ENCODE results near the gene MYB. TPM values are rescaled to one million over a fixed set of nuclear protein-coding genes. Genes with fewer than 3 reads are reported as not detected.

The MYB gene
- total and polyA plus RNA-seq, 2 of the 8 experiments (the other 6 are each of a cell fraction or from before 2014, with no cell fraction given), result 4.0 to 7.6 TPM

DNA sequence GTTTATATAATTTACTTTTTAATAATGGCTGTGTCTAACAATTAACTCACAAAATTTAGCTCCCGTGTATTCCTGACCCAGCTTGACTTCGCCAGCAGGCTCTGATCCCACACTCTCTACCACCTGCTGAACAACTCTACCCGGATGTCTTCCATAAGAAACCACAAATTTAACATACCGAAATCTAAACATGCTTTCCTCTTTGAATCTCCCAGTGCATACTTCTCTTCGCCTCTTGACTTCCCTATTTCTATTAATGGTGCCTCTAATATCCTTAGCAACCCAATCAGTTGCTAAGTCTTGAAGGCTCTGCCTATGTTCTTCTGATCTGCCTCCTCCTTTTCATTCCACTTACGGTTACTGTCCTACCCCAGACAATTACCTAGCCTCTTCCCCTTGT lies 4.6 kb upstream of the MYB start:
- Histone ChIP-seq H3K36me3 (ENCODE audit: control insufficient read depth in 2 of 4, insufficient read depth in 4 of 4, low read length in 3 of 4) (no peaks in the 10 kb centered on the region), H2AFZ (ENCODE audit: low read length) (no peak overlapping the region), H3K79me2 (ENCODE audit: control insufficient read depth in 1 of 2, insufficient read depth in 2 of 2, low read length in 2 of 2) (no peaks in the 10 kb centered on the region), H2BK20ac (ENCODE audit: low read length) (no peak overlapping the region), H3K4ac (replicated peaks; ENCODE audit: insufficient read length, low read depth, low read length) (no peak overlapping the region), H4K5ac (ENCODE audit: insufficient read length, low read depth, low read length) (no peak overlapping the region), H3K9me3 (ENCODE audit: insufficient read depth in 2 of 2, low read depth in 1 of 2, low read length in 1 of 2) (no peaks in the 10 kb centered on the region), H3K79me1 (ENCODE audit: low read depth, low read length) (no peaks in the 10 kb centered on the region), H2BK12ac (ENCODE audit: low read depth, low read length) (no peak overlapping the region), H3K4me1 (replicated peaks in 1 of 4; ENCODE audit: control insufficient read depth in 3 of 4, insufficient read depth in 4 of 4, low read length in 3 of 4) (peaks cover 0 to 3% (median 0%) of the 10 kb centered on the region in 4 experiments; a peak in 1 of 7 replicates), H3K18ac (ENCODE audit: extremely low read depth, low read length) (no peak overlapping the region), H4K8ac (ENCODE audit: extremely low read depth, insufficient read depth, low read length) (no peak overlapping the region), H2BK120ac (replicated peaks; ENCODE audit: low read depth, low read length) (no peak overlapping the region), H2AK5ac (ENCODE audit: low read depth, low read length) (no peak overlapping the region), H3K56ac (replicated peaks; ENCODE audit: insufficient read length, low read depth, low read length) (no peak overlapping the region), H2BK5ac (ENCODE audit: low read depth, low read length) (no peak overlapping the region), H2BK15ac (ENCODE audit: low read length) (no peak overlapping the region), H3K14ac (ENCODE audit: insufficient read length) (no peak overlapping the region), H3K27me3 (replicated peaks in 1 of 4; ENCODE audit: control insufficient read depth in 3 of 4, extremely low read depth in 1 of 4, insufficient read depth in 3 of 4, low read length in 3 of 4) (peaks cover 0 to under 1% (median 0%) of the 10 kb centered on the region in 4 experiments; a peak in 2 of 7 replicates), H3K4me2 (ENCODE audit: insufficient read depth in 1 of 2, low read depth in 2 of 2, low read length in 2 of 2) (no peak overlapping the region), H4K20me1 (replicated peaks in 1 of 2; ENCODE audit: control insufficient read depth in 1 of 2, insufficient read depth in 2 of 2, low read length in 2 of 2) (no peaks in the 10 kb centered on the region), H3K4me3 (ENCODE audit: extremely low read depth in 1 of 4, insufficient read depth in 2 of 4, low read depth in 3 of 4, low read length in 4 of 4) (no peak overlapping the region), H3K27ac (ENCODE audit: low read depth, low read length) (no peak overlapping the region), H3K23me2 (ENCODE audit: low read depth, low read length) (peaks cover 6% of the 10 kb centered on the region; the same call in 1 of the 2 replicates), H4K91ac (replicated peaks; ENCODE audit: insufficient read length, low read length) (no peak overlapping the region), H3K9ac (replicated peaks in 1 of 4; ENCODE audit: extremely low read depth in 1 of 4, low read depth in 3 of 4, low read length in 3 of 4) (no peak overlapping the region), H3K23ac (ENCODE audit: insufficient read length) (no peak overlapping the region)
- TF ChIP-seq CHD2 (IDR thresholded peaks at IDR 0.05; ENCODE audit: low read length), result no peak
- TF ChIP-seq BACH1 (IDR thresholded peaks at IDR 0.05; ENCODE audit: low read length), result no peak
- TF ChIP-seq POLR2A (IDR thresholded peaks at IDR 0.05; ENCODE audit: control extremely low read depth in 1 of 2, low read depth in 2 of 2, low read length in 2 of 2), result no peak
- no peak for TF ChIP-seq POU5F1 (IDR thresholded peaks at IDR 0.05; ENCODE audit: low read depth, low read length)
- TF ChIP-seq, protein P1, sequence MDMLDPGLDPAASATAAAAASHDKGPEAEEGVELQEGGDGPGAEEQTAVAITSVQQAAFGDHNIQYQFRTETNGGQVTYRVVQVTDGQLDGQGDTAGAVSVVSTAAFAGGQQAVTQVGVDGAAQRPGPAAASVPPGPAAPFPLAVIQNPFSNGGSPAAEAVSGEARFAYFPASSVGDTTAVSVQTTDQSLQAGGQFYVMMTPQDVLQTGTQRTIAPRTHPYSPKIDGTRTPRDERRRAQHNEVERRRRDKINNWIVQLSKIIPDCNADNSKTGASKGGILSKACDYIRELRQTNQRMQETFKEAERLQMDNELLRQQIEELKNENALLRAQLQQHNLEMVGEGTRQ (IDR thresholded peaks at IDR 0.05; ENCODE audit: low read length), result no peak
- TF ChIP-seq SAP30 (IDR thresholded peaks at IDR 0.05; ENCODE audit: insufficient read depth, insufficient replicate concordance, low read length), result no peak
- TF ChIP-seq RXRA (IDR thresholded peaks at IDR 0.05; ENCODE audit: insufficient read depth, low read depth, low read length), result no peak
- TF ChIP-seq PHF8 (conservative IDR thresholded peaks at IDR 0.05; ENCODE audit: low read depth, low read length), result no peak
- no peak for TF ChIP-seq TAF7 (optimal IDR thresholded peaks at IDR 0.05; ENCODE audit: borderline replicate concordance, low read depth, low read length)
- no peak for TF ChIP-seq GABPA (IDR thresholded peaks at IDR 0.05; ENCODE audit: borderline replicate concordance, insufficient read depth, low read length)
- TF ChIP-seq KDM4A (IDR thresholded peaks at IDR 0.05; ENCODE audit: low read depth, low read length, severe bottlenecking), result no peak
- no peak for TF ChIP-seq HDAC2 (IDR thresholded peaks at IDR 0.05; ENCODE audit: borderline replicate concordance in 1 of 2, low read depth in 2 of 2, low read length in 2 of 2)
- DNase-seq (ENCODE audit: low read depth in 1 of 2, low spot score in 2 of 2) (no peak), FAIRE-seq (no peak)
- WGBS, 2 experiments (ENCODE audit: extremely low coverage in 1 of 2, insufficient coverage in 1 of 2, insufficient read length in 1 of 2, insufficient replicate concordance in 2 of 2, low coverage in 1 of 2, low lambda C conversion rate in 2 of 2, missing lambda C conversion rate in 1 of 2), result 87% methylated on average over 6 of the region's 6 CpGs; no CpG with 5 or more reads in 1 of the 2 experiments
- POLR2A ChIA-PET (ENCODE audit: partially characterized antibody), result no interaction called here
- CTCF ChIA-PET (ENCODE audit: partially characterized antibody), result interaction anchor here (0.8 to 4.7 kb wide), 5 partner anchors 14 to 139 kb away, joined by 3 to 38 read pairs (median 6); no protein-coding TSS in a partner anchor

Data from H1 (cell line).